ENCODE measurements around the gene UMAD1.

UMAD1 gene

DNA sequence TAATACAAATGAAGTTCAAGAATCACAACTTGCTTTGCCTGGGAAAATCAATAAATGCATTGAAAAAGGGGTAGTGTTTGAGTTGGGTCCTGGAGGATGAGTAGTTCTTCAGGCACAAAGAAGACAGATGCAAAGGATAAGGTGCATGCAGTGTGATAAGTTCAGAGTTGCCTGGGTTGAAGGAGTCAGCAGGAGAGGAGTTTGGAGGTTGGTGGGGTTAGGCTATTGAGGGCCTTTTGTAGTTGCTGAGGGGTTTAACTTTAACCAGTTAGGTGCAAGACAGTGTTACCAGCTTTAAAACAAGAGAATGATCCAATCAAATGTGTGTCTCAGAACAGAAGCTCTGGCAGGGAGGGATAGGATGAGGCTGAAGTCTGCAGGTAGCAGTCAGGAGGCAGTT is 283.8 kb downstream of the UMAD1 start:
- TF ChIP-seq POLR2AphosphoS5 (IDR thresholded peaks at IDR 0.05; ENCODE audit: low read depth) = no peak
- TF ChIP-seq SPI1 (IDR thresholded peaks at IDR 0.05; ENCODE audit: borderline replicate concordance, low read depth) = no peak
- TF ChIP-seq, protein P1, sequence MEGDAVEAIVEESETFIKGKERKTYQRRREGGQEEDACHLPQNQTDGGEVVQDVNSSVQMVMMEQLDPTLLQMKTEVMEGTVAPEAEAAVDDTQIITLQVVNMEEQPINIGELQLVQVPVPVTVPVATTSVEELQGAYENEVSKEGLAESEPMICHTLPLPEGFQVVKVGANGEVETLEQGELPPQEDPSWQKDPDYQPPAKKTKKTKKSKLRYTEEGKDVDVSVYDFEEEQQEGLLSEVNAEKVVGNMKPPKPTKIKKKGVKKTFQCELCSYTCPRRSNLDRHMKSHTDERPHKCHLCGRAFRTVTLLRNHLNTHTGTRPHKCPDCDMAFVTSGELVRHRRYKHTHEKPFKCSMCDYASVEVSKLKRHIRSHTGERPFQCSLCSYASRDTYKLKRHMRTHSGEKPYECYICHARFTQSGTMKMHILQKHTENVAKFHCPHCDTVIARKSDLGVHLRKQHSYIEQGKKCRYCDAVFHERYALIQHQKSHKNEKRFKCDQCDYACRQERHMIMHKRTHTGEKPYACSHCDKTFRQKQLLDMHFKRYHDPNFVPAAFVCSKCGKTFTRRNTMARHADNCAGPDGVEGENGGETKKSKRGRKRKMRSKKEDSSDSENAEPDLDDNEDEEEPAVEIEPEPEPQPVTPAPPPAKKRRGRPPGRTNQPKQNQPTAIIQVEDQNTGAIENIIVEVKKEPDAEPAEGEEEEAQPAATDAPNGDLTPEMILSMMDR (IDR thresholded peaks at IDR 0.05; ENCODE audit: insufficient read depth, low read length) = no peak
- no peak for TF ChIP-seq GABPA (IDR thresholded peaks at IDR 0.05; ENCODE audit: low read depth)
- TF ChIP-seq, protein P2, sequence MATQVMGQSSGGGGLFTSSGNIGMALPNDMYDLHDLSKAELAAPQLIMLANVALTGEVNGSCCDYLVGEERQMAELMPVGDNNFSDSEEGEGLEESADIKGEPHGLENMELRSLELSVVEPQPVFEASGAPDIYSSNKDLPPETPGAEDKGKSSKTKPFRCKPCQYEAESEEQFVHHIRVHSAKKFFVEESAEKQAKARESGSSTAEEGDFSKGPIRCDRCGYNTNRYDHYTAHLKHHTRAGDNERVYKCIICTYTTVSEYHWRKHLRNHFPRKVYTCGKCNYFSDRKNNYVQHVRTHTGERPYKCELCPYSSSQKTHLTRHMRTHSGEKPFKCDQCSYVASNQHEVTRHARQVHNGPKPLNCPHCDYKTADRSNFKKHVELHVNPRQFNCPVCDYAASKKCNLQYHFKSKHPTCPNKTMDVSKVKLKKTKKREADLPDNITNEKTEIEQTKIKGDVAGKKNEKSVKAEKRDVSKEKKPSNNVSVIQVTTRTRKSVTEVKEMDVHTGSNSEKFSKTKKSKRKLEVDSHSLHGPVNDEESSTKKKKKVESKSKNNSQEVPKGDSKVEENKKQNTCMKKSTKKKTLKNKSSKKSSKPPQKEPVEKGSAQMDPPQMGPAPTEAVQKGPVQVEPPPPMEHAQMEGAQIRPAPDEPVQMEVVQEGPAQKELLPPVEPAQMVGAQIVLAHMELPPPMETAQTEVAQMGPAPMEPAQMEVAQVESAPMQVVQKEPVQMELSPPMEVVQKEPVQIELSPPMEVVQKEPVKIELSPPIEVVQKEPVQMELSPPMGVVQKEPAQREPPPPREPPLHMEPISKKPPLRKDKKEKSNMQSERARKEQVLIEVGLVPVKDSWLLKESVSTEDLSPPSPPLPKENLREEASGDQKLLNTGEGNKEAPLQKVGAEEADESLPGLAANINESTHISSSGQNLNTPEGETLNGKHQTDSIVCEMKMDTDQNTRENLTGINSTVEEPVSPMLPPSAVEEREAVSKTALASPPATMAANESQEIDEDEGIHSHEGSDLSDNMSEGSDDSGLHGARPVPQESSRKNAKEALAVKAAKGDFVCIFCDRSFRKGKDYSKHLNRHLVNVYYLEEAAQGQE (IDR thresholded peaks at IDR 0.05; ENCODE audit: insufficient replicate concordance, low read depth) = no peak
- DNase-seq (ENCODE audit: low read depth in 1 of 2, low spot score in 1 of 2) = no peak
- no peaks in the 10 kb centered on the region for H3K27me3 ChIP-seq (ENCODE audit: insufficient read depth, poor library complexity, severe bottlenecking)
- H3K4me3 ChIP-seq (replicated peaks; ENCODE audit: insufficient read depth, low read length) = no peak overlapping the region
- H3K27ac ChIP-seq (replicated peaks) = no peak overlapping the region

All from HL-60 (cell line).